Mucosa of descending colon (tissue), 3 donors: ENCODE data around the gene NF1. TPM values are rescaled to one million over a fixed set of nuclear protein-coding genes. Genes with fewer than 3 reads are reported as not detected.

ENCODE experiments used
- ATAC-seq: fragments of 200-7000 bp; cut with Tn5 transposase; one replicate; pipeline ENCODE4 v1.9.1; 2020; ENCODE audit warnings: mild to moderate bottlenecking, moderate library complexity
- DNase-seq, 3 donors: peaks; one replicate each; pipeline ENCODE4 v3.0.0-alpha.2; 2020
- H3K36me3 ChIP-seq: fragments of 200-600 bp; one replicate; pipeline ENCODE4 v1.8.0; 2021; ENCODE audit warnings: low read depth, mild to moderate bottlenecking
- H3K4me1 ChIP-seq: fragments of 200-600 bp; one replicate; pipeline ENCODE4 v1.8.0; 2021; ENCODE audit warnings: low read depth, mild to moderate bottlenecking
- H3K4me3 ChIP-seq: fragments of 200-600 bp; one replicate; pipeline ENCODE4 v1.8.0; 2021; ENCODE audit warnings: mild to moderate bottlenecking
- H3K9me3 ChIP-seq: fragments of 200-600 bp; one replicate; pipeline ENCODE4 v1.8.0; 2021; ENCODE audit warnings: mild to moderate bottlenecking
- CTCF ChIP-seq: fragments of 200-600 bp; IDR thresholded peaks from one replicate; pipeline ENCODE4 v1.8.0; 2022; ENCODE audit warnings: antibody characterized with exemption, mild to moderate bottlenecking
- intact Hi-C, 2 donors: fragments of 100-400 bp; cut with DNase I in 1 of 2; cut with micrococcal nuclease in 1 of 2; formaldehyde crosslinking; loops; one replicate each; pipeline versions ENCODE4 v1.11.0 to v1.11.1; 2022; cut with DNase I, micrococcal nuclease
- total RNA-seq, 3 donors: library from RNA; stranded (reverse); fragmentation: NEBNext Ultra II Directional in 2 of 3; extraction: Animal tissue kit (Norgen Biotek cat#: 25700) in 2 of 3; gene quantifications; one replicate each; pipeline versions ENCODE4 v1.2.1 to v1.2.4, GENCODE V29; 2021 to 2023
- donor health status: DM: no; HTN: no; CAD: no; lungs with moderate emphysema.
- donor health status: DM: no; HTN: no; CAD: no.
- donor health status: DM: no; HTN: yes; CAD: no.

Gene NF1
- total RNA-seq, 3 donors from 2014 or later = 51.9 to 67.6 (median 52.4) TPM

DNA sequence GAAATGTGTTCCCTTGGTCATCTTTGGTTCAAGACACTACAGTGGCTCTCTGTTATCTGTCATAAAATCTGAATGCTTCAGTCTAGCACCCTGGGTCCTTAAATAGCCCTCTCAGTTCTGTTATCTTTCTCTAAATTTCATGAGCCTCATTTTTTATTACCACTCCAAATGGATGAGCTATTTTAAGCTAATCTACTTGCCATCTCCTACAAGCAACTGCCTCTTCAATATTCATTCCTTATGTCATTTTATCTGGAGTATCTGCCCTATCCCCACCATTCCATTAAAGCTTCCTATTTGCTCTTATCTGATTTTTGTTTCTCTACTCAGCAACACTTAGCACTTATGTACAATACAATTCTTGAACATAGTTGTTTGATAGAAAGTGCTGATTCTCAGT lies 254.7 kb downstream of the NF1 start:
- ATAC-seq (no peak), DNase-seq (no peak)
- TF ChIP-seq CTCF = no peak
- Histone ChIP-seq H3K4me3 (no peak overlapping the region), H3K4me1 (no peaks in the 10 kb centered on the region), H3K36me3 (no peaks in the 10 kb centered on the region), H3K9me3 (no peaks in the 10 kb centered on the region)
- intact Hi-C loops = no loop called here

DNA sequence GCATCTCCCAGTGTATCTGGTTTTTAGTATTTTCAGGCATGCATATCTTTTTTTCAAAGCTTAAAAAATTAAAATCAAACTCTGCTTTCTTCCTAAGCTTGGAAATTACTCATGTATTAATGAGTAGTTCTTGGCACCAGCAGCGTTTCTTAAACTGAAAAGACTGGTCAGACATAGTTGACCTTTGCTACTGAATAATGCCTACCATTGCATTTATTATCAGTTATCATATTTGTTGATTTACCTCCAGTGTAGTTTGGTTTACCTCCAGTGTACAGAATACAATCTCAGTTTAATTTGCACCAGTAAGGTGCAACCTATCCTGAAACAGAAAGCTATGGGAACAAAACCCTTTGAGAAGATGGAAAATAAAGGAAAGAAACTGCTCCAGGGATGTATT lies 261.2 kb downstream of the NF1 start:
- Histone ChIP-seq H3K36me3 (no peaks in the 10 kb centered on the region), H3K9me3 (no peaks in the 10 kb centered on the region), H3K4me3 (no peak overlapping the region), H3K4me1 (no peaks in the 10 kb centered on the region)
- no peak for TF ChIP-seq CTCF
- DNase-seq (no peak), ATAC-seq (no peak)
- intact Hi-C loops = no loop called here

DNA sequence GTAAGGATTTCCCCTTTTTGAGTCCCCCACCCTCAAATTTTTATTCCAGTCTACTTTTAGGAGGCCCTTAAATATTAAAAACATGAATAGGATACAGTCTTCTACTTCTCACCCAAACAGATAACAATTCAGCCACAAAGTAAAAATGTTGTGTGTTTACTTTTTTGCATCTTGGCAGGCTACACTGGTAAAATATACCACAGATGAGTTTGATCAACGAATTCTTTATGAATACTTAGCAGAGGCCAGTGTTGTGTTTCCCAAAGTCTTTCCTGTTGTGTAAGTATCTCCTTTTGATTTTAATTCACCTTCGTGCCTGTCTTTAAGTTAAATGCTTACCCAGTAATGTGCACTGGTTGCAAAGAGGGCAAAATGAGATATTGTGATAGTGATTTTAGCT lies 262.3 kb downstream of the NF1 start:
- intact Hi-C loops = no loop called here
- H3K36me3 ChIP-seq = no peaks in the 10 kb centered on the region
- H3K4me1 ChIP-seq = no peaks in the 10 kb centered on the region
- TF ChIP-seq CTCF = no peak
- no peaks in the 10 kb centered on the region for H3K9me3 ChIP-seq
- no peak for DNase-seq
- H3K4me3 ChIP-seq = no peak overlapping the region
- no peak for ATAC-seq

GRCh38 chr17:31357839-31358394 lies 263.1 kb downstream of the NF1 start:
- ATAC-seq (peak; percentile 61), DNase-seq (no peak)
- intact Hi-C loops = no loop called here
- H3K9me3 ChIP-seq = no peaks in the 10 kb centered on the region
- no peaks in the 10 kb centered on the region for H3K36me3 ChIP-seq
- H3K4me3 ChIP-seq = no peak overlapping the region
- TF ChIP-seq CTCF = no peak
- no peaks in the 10 kb centered on the region for H3K4me1 ChIP-seq

GRCh38 chr17:31364012-31364411 lies 269.2 kb downstream of the NF1 start:
- H3K9me3 ChIP-seq = no peaks in the 10 kb centered on the region
- no peak for ATAC-seq
- intact Hi-C loops = no loop called here
- no peak for DNase-seq
- no peaks in the 10 kb centered on the region for H3K4me1 ChIP-seq
- TF ChIP-seq CTCF = no peak
- H3K4me3 ChIP-seq = no peak overlapping the region
- no peaks in the 10 kb centered on the region for H3K36me3 ChIP-seq

DNA sequence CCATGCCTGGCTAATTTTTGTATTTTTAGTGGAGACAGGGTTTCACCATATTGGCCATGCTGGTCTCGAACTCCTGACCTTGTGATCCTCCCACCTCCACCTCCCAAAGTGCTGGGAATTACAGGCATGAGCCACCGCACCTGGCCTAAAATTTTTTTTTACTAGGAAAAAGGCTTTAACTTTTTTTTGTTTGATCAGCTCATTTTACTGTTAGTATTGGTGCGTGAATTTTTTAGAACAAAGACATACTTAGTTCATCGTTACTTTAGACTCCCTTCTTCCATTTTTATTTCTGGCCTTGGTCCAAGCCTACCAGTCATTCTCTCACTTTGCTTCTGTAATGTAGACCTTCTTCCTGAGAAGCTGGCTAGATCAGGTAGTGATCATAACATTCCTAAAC lies 271.3 kb downstream of the NF1 start:
- DNase-seq = no peak
- Histone ChIP-seq H3K4me3 (no peak overlapping the region), H3K9me3 (no peaks in the 10 kb centered on the region), H3K4me1 (no peaks in the 10 kb centered on the region), H3K36me3 (no peaks in the 10 kb centered on the region)
- intact Hi-C loops = no loop called here
- TF ChIP-seq CTCF = no peak
- no peak for ATAC-seq
